Neural cell (in vitro differentiated cells): ENCODE results near the gene HMBS. TPM values are rescaled to one million over a fixed set of nuclear protein-coding genes. Genes with fewer than 3 reads are reported as not detected.

ENCODE experiments used
- H2AFZ ChIP-seq: fragments of 200-600, 300-800 bp; sonication (generic), shearing (Covaris generic); 2 replicates; pipeline ENCODE4 v1.6.0; 2014; ENCODE audit warnings: low read depth, mild to moderate bottlenecking, antibody characterized with exemption, low read length, moderate library complexity
- H3F3A ChIP-seq: fragments of 200-600 bp; shearing (Covaris generic); 2 replicates; pipeline ENCODE4 v1.6.1; 2016; ENCODE audit warnings: mild to moderate bottlenecking, moderate library complexity, mixed read lengths, antibody characterized with exemption, low read length; ENCODE audit not compliant: insufficient read depth, poor library complexity, severe bottlenecking
- H3K27ac ChIP-seq: fragments of 200-600, 300-800 bp; sonication (generic), shearing (Covaris generic); 2 replicates; pipeline ENCODE4 v1.5.1; 2014; ENCODE audit warnings: mild to moderate bottlenecking, low read length, moderate library complexity
- H3K27me3 ChIP-seq: fragments of 300-800, 200-600 bp; sonication (generic), shearing (Covaris generic); 2 replicates; pipeline ENCODE4 v1.6.0; 2014; ENCODE audit warnings: mild to moderate bottlenecking, low read depth, low read length, moderate library complexity; ENCODE audit not compliant: insufficient read depth
- H3K36me3 ChIP-seq: fragments of 300-800, 200-600 bp; sonication (generic), shearing (Covaris generic); 2 replicates; pipeline ENCODE4 v1.5.1; 2014; ENCODE audit warnings: mild to moderate bottlenecking, antibody characterized with exemption, low read length, moderate library complexity; ENCODE audit not compliant: insufficient read depth
- H3K4me2 ChIP-seq: fragments of 300-800, 200-600 bp; sonication (generic), shearing (Covaris generic); 2 replicates; pipeline ENCODE4 v1.6.0; 2014; ENCODE audit warnings: mild to moderate bottlenecking, low read length
- H3K4me3 ChIP-seq: fragments of 300-800, 200-600 bp; sonication (generic), shearing (Covaris generic); 2 replicates; pipeline ENCODE4 v1.5.1; 2014; ENCODE audit warnings: mild to moderate bottlenecking, low read length, moderate library complexity
- H3K79me2 ChIP-seq: fragments of 200-600 bp; shearing (Covaris generic); replicated peaks from 2 replicates; pipeline ENCODE4 v1.6.0; 2014; ENCODE audit warnings: mild to moderate bottlenecking, low read length, moderate library complexity; ENCODE audit not compliant: insufficient read depth
- H3K9ac ChIP-seq: fragments of 300-800, 200-600 bp; sonication (generic), shearing (Covaris generic); 2 replicates; pipeline ENCODE4 v1.6.1; 2016; ENCODE audit warnings: mild to moderate bottlenecking, low read length, mixed read lengths
- H3K9me2 ChIP-seq: fragments of 200-600 bp; shearing (Covaris generic); 2 replicates; pipeline ENCODE4 v1.6.1; 2016; ENCODE audit warnings: mild to moderate bottlenecking, low read length, mixed read lengths; ENCODE audit not compliant: insufficient read depth
- H3K9me3 ChIP-seq: fragments of 200-600, 300-800 bp; sonication (generic), shearing (Covaris generic); 2 replicates; pipeline ENCODE4 v1.6.1; 2016; ENCODE audit warnings: mild to moderate bottlenecking, mixed run types, low read length, moderate library complexity, mixed read lengths
- H4K20me1 ChIP-seq: fragments of 200-600 bp; shearing (Covaris generic); 2 replicates; pipeline ENCODE4 v1.6.1; 2016; ENCODE audit warnings: mild to moderate bottlenecking, mixed run types; ENCODE audit not compliant: insufficient read depth
- CTCF ChIP-seq: fragments of 450-650 bp; IDR thresholded peaks from 2 replicates; pipeline ENCODE4 v1.5.1; 2014; ENCODE audit warnings: antibody characterized with exemption, mild to moderate bottlenecking, moderate library complexity; ENCODE audit not compliant: poor library complexity, severe bottlenecking
- EP300 ChIP-seq: fragments of 450-650 bp; conservative IDR thresholded peaks from 2 replicates; pipeline ENCODE4 v1.6.1; 2014; ENCODE audit warnings: antibody characterized with exemption, mild to moderate bottlenecking, moderate library complexity; ENCODE audit not compliant: poor library complexity, severe bottlenecking
- EZH2 ChIP-seq: fragments of 200-600, 300-800 bp; shearing (Covaris generic), sonication (generic); IDR thresholded peaks from 2 replicates; pipeline ENCODE4 v1.6.1; 2014; ENCODE audit warnings: antibody characterized with exemption, low read length, borderline replicate concordance, mild to moderate bottlenecking; ENCODE audit not compliant: insufficient read depth, poor library complexity, severe bottlenecking
- MXI1 ChIP-seq: fragments of 450-650 bp; conservative IDR thresholded peaks from 2 replicates; pipeline ENCODE4 v1.6.1; 2014; ENCODE audit warnings: antibody characterized with exemption, mild to moderate bottlenecking; ENCODE audit not compliant: poor library complexity, severe bottlenecking
- POLR2AphosphoS5 ChIP-seq: IDR thresholded peaks from 2 replicates; pipeline ENCODE4 v1.6.1; 2012
- RAD21 ChIP-seq: fragments of 450-650 bp; conservative IDR thresholded peaks from 2 replicates; pipeline ENCODE4 v1.6.1; 2014; ENCODE audit warnings: antibody characterized with exemption, mild to moderate bottlenecking, moderate library complexity
- REST ChIP-seq: IDR thresholded peaks from 2 replicates; pipeline ENCODE4 v1.6.1; 2012; ENCODE audit warnings: borderline replicate concordance
- SMC3 ChIP-seq: fragments of 450-650 bp; conservative IDR thresholded peaks from 2 replicates; pipeline ENCODE4 v1.6.1; 2014; ENCODE audit warnings: antibody characterized with exemption, mild to moderate bottlenecking, moderate library complexity; ENCODE audit not compliant: poor library complexity
- TAF1 ChIP-seq: IDR thresholded peaks from 2 replicates; pipeline ENCODE4 v1.6.1; 2012; ENCODE audit warnings: low read depth
- polyA plus RNA-seq: library from polyadenylated mRNA; depleted of rRNA; stranded (reverse); fragments of >200 nt; gene quantifications from 2 replicates; pipeline ENCODE4 v1.2.3, GENCODE V29; 2014

HMBS gene
- polyA plus RNA-seq, 1 donor from 2014 or later, result 15.9 TPM

DNA sequence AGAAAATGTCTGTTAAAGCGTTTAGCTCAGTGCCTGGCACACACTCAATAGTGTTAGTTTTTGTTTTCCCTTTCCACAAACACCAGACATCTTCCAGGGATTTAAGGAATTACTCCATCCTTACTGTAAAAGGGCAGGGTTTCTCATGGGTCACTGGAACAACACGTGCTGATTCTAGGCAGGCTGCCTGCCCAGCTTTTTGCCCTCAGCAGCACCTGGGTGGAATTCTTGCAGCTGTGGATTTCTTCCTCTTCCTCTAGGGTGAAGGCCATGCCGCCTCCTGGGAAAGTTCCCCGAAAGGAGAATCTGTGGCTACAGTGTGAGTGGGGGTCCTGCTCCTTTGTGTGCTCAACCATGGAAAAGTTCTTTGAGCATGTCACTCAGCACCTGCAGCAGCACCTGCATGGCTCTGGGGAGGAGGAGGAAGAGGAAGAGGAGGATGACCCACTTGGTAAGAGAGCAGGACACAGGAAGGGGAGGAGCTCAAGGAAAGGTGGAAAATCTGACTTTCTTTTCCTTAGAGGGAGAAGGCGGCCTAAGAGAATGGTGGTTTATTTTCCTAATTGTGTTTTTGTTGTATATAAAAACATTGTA is 42.1 kb downstream of the HMBS start:
- no peaks in the 10 kb centered on the region for H3K36me3 ChIP-seq
- H3K27ac ChIP-seq, result no peak overlapping the region

DNA sequence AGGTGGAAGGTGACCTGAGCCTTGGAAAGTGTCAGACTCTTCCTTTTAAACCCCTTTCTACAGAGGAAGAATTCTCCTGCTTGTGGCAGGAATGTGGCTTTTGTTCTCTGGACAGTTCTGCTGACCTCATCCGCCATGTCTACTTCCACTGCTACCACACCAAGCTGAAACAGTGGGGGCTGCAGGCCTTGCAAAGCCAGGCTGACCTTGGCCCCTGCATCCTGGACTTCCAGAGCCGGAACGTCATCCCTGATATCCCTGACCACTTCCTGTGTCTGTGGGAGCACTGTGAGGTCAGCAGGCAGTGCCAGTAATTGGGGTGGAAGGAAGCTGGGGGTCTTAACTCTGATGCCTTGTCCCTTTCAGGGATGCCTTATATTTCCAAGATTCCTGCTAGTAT is 46.0 kb downstream of the HMBS start:
- H3K4me2 ChIP-seq, result no peak overlapping the region
- H3K4me3 ChIP-seq, result no peak overlapping the region
- H3F3A ChIP-seq, result no peaks in the 10 kb centered on the region
- no peaks in the 10 kb centered on the region for H3K27me3 ChIP-seq
- TF ChIP-seq SMC3 (no peak), MXI1 (no peak), POLR2AphosphoS5 (no peak), EZH2 (no peak)
- H3K79me2 ChIP-seq, result no peaks in the 10 kb centered on the region
- peaks cover 5% of the 10 kb centered on the region for H3K36me3 ChIP-seq
- H3K9ac ChIP-seq, result no peak overlapping the region
- H4K20me1 ChIP-seq, result no peaks in the 10 kb centered on the region
- no peaks in the 10 kb centered on the region for H3K9me2 ChIP-seq
- H3K9me3 ChIP-seq, result no peaks in the 10 kb centered on the region
- H3K27ac ChIP-seq, result no peak overlapping the region
- H2AFZ ChIP-seq, result no peak overlapping the region

More for the DNA sequence above, 42.1 kb downstream of the HMBS start:
- peaks cover 17% of the 10 kb centered on the region for H3K79me2 ChIP-seq
- H3K4me2 ChIP-seq, result no peak overlapping the region
- TF ChIP-seq EZH2 (no peak), EP300 (no peak), RAD21 (no peak), POLR2AphosphoS5 (no peak), MXI1 (no peak), REST (no peak), CTCF (no peak), SMC3 (no peak), TAF1 (no peak)
- H4K20me1 ChIP-seq, result no peaks in the 10 kb centered on the region
- no peaks in the 10 kb centered on the region for H3K9me2 ChIP-seq
- H3K4me3 ChIP-seq, result no peak overlapping the region
- H3K9ac ChIP-seq, result no peak overlapping the region
- H3F3A ChIP-seq, result no peaks in the 10 kb centered on the region
- H3K9me3 ChIP-seq, result no peaks in the 10 kb centered on the region
- H2AFZ ChIP-seq, result no peak overlapping the region
- no peaks in the 10 kb centered on the region for H3K27me3 ChIP-seq
